AG08395 (cell line): Measurements from ENCODE around the gene BACH2.
"Not testable (repeated sequence)": the region's sequence is repeated elsewhere in the genome, so short reads cannot be mapped to it uniquely, and the experiment has no call there.

Source experiments
- DNase-seq: peaks from one replicate; pipeline ENCODE4 v3.0.0; 2012; ENCODE audit warnings: mixed read lengths, low spot score

The BACH2 gene

GRCh38 chr6:90154755-90155470 is 141.7 kb downstream of the BACH2 start:
- no peak for DNase-seq

DNA sequence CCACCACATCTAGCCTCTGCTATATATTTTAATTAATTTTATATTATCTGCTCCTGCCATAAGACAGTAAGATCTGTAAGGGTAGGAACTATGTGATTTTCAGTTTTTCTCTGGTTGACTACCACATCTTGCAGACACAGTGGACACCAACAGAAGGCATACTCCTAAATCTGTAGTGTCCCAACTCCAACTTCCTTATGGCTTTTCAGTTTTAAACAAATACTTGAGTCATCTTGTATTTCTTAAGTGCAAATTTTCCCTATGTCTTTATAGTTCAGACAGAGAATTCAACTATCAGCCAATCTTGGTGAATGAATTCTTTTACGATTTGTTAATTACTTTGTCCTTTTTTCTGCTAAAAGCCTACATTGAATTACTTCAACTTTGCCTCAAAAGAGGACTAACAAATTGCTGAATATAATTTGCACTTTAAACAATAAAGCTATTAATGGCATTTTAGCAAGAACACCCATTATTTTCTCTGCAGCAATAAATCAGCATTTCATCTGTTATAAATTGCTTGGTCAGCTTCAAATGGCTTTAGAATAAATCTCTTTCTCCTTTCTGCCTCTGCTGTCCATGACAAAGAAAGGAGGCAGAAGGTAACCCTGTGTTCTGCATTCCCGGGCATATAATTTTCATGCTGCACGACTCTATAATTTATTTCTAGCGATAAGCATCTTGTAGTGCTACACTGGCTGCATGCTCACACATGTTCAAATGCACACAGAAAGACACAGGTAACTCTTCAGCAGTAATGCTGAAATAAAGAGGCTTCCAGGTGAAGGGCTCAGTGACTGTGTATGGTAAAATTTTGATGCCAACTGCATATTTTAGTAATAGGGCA is 144.8 kb downstream of the BACH2 start:
- no peak for DNase-seq

GRCh38 chr6:90149280-90149679 is 147.4 kb downstream of the BACH2 start:
- no peak for DNase-seq

GRCh38 chr6:90148867-90149266 is 147.8 kb downstream of the BACH2 start:
- DNase-seq, result no peak

- DNase-seq, result no peak
Measured at GRCh38 chr6:90146921-90147649, 149.6 kb downstream of the BACH2 start.

- DNase-seq, result no peak
Measured at GRCh38 chr6:90146024-90146423, 150.6 kb downstream of the BACH2 start.

DNA sequence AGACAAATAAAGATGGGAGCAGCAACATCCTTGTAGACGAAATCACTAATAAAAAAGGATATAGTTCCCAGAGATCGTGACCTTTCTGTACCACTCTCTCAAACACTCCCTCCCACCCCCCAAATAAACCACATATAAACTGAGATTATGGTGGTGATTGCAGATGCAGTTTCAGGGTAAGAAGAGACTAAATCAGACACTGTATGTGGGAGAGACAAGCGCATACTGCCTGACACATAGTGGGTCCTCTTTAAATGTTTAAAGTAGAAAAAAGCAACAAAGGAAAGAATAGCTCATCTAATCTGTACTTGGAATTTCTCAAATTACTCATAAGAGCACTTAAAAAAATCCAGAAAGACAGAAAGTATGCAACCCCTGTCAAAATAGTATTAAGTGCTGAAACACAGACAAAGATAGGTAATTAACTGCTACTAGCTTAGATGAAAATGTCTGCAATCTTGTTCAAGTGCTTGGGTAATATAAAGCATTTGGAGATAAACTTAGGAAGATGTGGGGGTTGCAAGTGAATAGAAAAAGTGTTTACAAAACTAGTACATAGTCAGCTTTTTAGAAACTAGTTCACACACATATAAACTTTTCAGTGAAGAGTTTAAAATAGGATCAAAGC is 151.6 kb downstream of the BACH2 start:
- no peak for DNase-seq

- no peak for DNase-seq
Measured at GRCh38 chr6:90144396-90144795, 152.2 kb downstream of the BACH2 start.

DNA sequence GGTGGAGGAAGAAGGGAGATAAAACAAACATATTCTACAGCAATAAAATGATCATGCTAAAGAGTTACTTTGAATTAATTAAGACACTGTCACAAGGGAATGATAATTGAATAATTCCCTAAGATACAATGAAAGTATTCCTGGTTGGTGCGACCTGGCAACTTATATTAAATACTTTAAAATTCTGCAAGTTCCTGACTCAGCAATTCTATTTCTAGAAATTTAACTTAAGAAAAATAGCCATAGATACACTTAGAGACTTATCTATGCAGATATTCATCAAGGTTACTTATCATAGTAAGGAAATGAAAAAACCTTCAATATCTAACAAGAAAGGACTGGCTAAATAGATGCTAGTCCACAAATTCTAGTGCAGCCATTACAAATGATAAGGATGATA is 156.0 kb downstream of the BACH2 start:
- no peak for DNase-seq

DNA sequence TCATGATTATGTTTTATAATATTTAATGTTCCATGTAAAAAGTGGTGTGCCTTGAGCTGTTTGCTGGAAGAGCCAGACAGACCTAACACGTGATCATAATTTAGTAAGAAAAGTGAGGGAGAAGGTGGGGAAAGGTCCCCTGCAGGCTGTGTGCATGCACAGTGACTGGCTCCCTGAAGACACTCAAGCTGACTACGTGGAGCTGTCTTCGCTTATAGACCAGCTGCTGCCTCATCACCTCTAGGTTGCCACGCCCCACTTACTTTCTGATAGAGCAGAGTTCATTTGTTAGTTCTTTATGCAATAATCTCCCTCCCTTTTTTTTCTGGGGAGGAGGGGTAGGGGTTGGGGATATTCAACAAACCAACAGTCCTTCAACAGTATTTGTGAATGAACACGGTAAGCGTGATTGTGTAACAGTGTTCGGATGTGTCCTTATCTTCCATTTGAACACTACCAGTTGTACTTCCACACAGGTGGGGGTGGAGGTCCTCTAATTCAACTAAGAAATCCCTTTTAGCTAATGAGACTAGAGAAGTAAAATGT is 157.3 kb downstream of the BACH2 start:
- DNase-seq, result no peak

GRCh38 chr6:90136837-90137568 is 159.6 kb downstream of the BACH2 start:
- DNase-seq, result no peak

GRCh38 chr6:90136176-90136575 is 160.5 kb downstream of the BACH2 start:
- DNase-seq, result no peak

GRCh38 chr6:90135667-90136066 is 161.0 kb downstream of the BACH2 start:
- peak; percentile 51 for DNase-seq

GRCh38 chr6:90133664-90134063 is 163.0 kb downstream of the BACH2 start:
- not testable (repeated sequence) for DNase-seq

DNA sequence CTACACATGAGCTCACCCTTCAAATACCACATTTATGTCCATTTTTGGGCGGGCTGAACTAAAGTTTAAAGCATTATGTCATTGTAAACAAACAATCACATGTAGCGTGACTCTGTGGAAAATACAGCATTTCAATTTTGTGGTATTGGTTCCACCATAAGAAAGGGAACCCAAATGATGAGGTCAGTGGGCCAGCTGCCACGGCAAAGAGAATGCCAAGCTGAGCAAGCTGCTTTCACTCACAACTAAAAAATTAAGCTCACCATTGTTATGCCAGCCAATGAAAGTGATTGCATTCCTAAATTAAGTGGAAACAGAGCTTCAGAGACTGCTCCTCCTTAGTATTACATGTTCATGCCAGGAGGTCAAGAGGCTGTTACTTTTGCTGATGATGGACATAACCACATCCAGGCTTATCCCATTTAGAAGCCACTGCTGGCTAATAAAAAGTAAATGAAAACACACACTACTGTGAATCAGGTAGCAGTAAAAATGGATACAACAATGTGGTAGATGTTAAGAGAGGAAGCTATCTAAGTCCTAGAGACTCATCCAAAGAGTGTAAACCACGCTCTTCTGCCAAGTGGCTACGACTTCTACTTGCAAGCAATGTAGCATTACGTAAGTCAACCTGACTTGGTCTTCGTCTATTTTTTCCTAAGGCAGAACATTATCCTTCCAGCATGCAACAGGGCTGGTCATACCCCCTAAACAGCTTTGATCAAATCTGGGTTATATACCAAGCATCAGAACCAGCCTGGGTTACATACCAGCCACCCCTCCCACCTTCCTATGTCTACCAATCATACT is 164.8 kb downstream of the BACH2 start:
- peak; percentile 77 for DNase-seq

DNA sequence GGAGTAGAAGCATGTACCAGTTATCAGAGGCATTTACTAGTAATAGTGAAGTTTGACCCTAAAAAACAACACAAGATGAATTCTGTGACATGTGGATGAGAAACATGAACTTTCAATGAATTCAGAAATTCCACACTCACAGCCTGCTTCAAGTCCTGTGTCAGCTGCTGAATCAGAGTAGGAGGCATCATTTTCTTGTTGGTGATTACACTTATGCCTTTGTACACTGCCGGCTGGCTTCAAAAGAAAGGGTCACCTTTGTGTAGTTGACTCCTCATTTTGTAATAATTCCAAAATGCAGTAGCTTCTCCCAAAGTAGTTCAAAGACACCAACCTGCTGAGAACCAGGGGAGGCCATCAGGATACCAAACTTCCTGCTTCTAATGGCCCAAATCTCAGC is 165.5 kb downstream of the BACH2 start:
- no peak for DNase-seq

DNA sequence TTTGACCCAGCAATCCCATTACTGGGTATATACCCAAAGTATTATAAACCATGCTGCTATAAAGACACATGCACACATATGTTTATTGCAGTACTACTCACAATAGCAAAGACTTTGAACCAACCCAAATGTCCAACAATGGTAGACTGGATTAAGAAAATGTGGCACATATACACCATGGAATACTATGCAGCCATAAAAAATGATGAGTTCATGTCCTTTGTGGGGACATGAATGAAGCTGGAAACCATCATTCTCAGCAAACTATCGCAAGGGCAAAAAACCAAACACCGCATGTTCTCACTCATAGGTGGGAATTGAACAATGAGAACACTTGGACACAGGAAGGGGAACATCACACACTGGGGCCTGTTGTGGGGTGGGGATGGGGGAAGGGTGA is 168.0 kb downstream of the BACH2 start:
- DNase-seq, result not testable (repeated sequence)

DNA sequence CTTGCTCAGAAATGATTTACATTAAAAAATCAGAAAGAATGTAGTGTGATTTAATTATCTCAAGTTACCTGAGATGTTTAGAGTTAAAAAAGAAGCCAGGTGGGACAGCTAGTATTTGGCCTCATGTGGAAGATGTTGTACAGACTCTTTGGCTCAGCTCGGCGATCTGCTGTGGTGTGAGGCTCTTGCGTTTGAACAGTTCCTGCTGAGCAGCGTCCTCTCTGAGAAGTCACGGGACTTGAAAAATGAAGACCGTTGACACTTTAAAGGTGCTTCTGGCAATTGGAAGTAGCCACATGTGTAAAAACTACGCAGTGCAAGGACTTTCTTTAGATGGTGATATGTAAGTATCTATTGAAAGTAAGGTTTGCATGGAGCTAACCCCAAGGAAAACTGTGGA is 169.0 kb downstream of the BACH2 start:
- DNase-seq, result no peak

GRCh38 chr6:90126839-90127238 is 169.8 kb downstream of the BACH2 start:
- no peak for DNase-seq

DNA sequence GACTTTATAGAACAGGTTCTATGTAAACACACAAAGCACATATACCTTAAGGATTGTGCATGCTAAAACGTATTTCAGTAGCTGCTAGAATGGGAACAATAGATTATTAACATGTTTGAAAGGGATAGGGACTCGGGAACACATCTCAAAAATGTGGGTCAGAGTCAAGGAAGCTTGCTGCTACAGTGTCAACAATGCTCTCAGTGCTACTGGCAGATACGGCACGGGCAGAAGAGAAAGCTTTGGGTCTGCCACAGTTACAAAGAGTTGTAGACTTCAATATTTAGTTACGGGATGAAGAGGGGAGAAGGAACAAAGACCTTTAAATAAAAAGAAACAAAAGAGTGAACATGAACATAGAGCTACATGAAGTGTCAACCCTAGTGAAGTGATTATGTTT is 170.5 kb downstream of the BACH2 start:
- DNase-seq, result no peak
